Hair follicle dermal papilla cell (primary cell): Measurements from ENCODE around the gene TAPT1. TPM values are rescaled to one million over a fixed set of nuclear protein-coding genes. Genes with fewer than 3 reads are reported as not detected.

Source experiments
- small RNA-seq: library from RNA; depleted of rRNA; stranded (forward); fragments of <200 nt; gene quantifications from one replicate; pipeline ENCODE3, GENCODE V24; 2012
- total RNA-seq: library from RNA; depleted of rRNA; stranded (reverse); fragments of >200 nt; gene quantifications from 2 replicates; pipeline ENCODE4 v1.2.3, GENCODE V29; 2012

The TAPT1 gene
- total RNA-seq = 13.1 and 16.4 TPM in 2 replicates

GRCh38 chr4:16225863-16226815 lies at the start of gene TAPT1:
TAPT1 (minus strand) TSS chr4:16226471; CDS start chr4:16226457, 14 bp downstream.

Small RNA genes within 50 kb of the gene (small RNA-seq; reads per million reads assigned to genes)
- not detected for gene RPS21P4

Other genes with a start within 250 kb of the TAPT1 start
- under 0.01 and 0.12 TPM in 2 replicates for gene PROM1, start 142.4 kb downstream of the TAPT1 start, total RNA-seq